HL-60 (cell line): ENCODE results near the gene CMYA5.

Experiments used
- POLR2AphosphoS5 ChIP-seq: IDR thresholded peaks from 2 replicates; pipeline ENCODE4 v1.6.1; 2012; ENCODE audit warnings: low read depth
- TF ChIP-seq, protein P1 (sequence below): IDR thresholded peaks from one replicate; pipeline ENCODE4 v1.5.1; 2011; ENCODE audit warnings: low read length, control low read depth, inconsistent platforms; ENCODE audit not compliant: insufficient read depth

- TF ChIP-seq, protein P1, sequence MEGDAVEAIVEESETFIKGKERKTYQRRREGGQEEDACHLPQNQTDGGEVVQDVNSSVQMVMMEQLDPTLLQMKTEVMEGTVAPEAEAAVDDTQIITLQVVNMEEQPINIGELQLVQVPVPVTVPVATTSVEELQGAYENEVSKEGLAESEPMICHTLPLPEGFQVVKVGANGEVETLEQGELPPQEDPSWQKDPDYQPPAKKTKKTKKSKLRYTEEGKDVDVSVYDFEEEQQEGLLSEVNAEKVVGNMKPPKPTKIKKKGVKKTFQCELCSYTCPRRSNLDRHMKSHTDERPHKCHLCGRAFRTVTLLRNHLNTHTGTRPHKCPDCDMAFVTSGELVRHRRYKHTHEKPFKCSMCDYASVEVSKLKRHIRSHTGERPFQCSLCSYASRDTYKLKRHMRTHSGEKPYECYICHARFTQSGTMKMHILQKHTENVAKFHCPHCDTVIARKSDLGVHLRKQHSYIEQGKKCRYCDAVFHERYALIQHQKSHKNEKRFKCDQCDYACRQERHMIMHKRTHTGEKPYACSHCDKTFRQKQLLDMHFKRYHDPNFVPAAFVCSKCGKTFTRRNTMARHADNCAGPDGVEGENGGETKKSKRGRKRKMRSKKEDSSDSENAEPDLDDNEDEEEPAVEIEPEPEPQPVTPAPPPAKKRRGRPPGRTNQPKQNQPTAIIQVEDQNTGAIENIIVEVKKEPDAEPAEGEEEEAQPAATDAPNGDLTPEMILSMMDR: no peak
- no peak for TF ChIP-seq POLR2AphosphoS5
These were observed 106.2 kb downstream of the CMYA5 start for GRCh38 chr5:79795764-79796398.
